SK-N-SH treated with all-trans-retinoic acid at 6 μM for 48 hours (cell line): ENCODE results near the gene KCNH2.

ENCODE experiments used
- BACH2 ChIP-seq: fragments of 250-450 bp; sonication (Bioruptor Pico); IDR thresholded peaks from 2 replicates; pipeline ENCODE4 v1.9.0; 2021; ENCODE audit warnings: mild to moderate bottlenecking, borderline replicate concordance
- CSDC2 ChIP-seq: fragments of 250-450 bp; sonication (Bioruptor Pico); IDR thresholded peaks from 2 replicates; pipeline ENCODE4 v1.5.0; 2020; ENCODE audit warnings: mild to moderate bottlenecking, moderate library complexity
- CSRNP3 ChIP-seq: fragments of 250-450 bp; sonication (Bioruptor Pico); IDR thresholded peaks from 2 replicates; pipeline ENCODE4 v1.5.1; 2021; ENCODE audit warnings: mild to moderate bottlenecking, moderate library complexity
- GLIS3 ChIP-seq: fragments of 250-450 bp; sonication (Bioruptor Pico); IDR thresholded peaks from 2 replicates; pipeline ENCODE4 v1.5.0; 2020; ENCODE audit warnings: mild to moderate bottlenecking, moderate library complexity
- ISL1 ChIP-seq: fragments of 250-450 bp; sonication (Bioruptor Pico); IDR thresholded peaks from 2 replicates; pipeline ENCODE4 v2.1.2; 2022; ENCODE audit warnings: mild to moderate bottlenecking, moderate library complexity
- OSR1 ChIP-seq: fragments of 250-450 bp; sonication (Bioruptor Pico); IDR thresholded peaks from 2 replicates; pipeline ENCODE4 v1.8.0; 2022; ENCODE audit warnings: moderate library complexity, mild to moderate bottlenecking, inconsistent platforms
- PATZ1 ChIP-seq: fragments of 250-450 bp; sonication (Bioruptor Pico); IDR thresholded peaks from 2 replicates; pipeline ENCODE4 v1.8.0; 2020; ENCODE audit warnings: mild to moderate bottlenecking, moderate library complexity, borderline replicate concordance
- POU6F1 ChIP-seq: fragments of 250-450 bp; sonication (Bioruptor Pico); IDR thresholded peaks from 2 replicates; pipeline ENCODE4 v1.8.0; 2021; ENCODE audit warnings: low read depth, mild to moderate bottlenecking, moderate library complexity, borderline replicate concordance
- PPARA ChIP-seq: fragments of 250-450 bp; sonication (Bioruptor Pico); IDR thresholded peaks from 2 replicates; pipeline ENCODE4 v1.5.0; 2020; ENCODE audit warnings: mild to moderate bottlenecking, borderline replicate concordance
- RARB ChIP-seq: fragments of 250-450 bp; sonication (Bioruptor Pico); IDR thresholded peaks from 2 replicates; pipeline ENCODE4 v1.8.0; 2021; ENCODE audit warnings: mild to moderate bottlenecking, moderate library complexity
- TCF4 ChIP-seq: fragments of 250-450 bp; sonication (Bioruptor Pico); IDR thresholded peaks from 2 replicates; pipeline ENCODE4 v1.8.0; 2021; ENCODE audit warnings: mild to moderate bottlenecking, moderate library complexity, borderline replicate concordance
- ZFP30 ChIP-seq: fragments of 450-650 bp; formaldehyde crosslinking; IDR thresholded peaks from 2 replicates; pipeline ENCODE4 v1.5.0; 2022; ENCODE audit warnings: mild to moderate bottlenecking, moderate library complexity

DNA sequence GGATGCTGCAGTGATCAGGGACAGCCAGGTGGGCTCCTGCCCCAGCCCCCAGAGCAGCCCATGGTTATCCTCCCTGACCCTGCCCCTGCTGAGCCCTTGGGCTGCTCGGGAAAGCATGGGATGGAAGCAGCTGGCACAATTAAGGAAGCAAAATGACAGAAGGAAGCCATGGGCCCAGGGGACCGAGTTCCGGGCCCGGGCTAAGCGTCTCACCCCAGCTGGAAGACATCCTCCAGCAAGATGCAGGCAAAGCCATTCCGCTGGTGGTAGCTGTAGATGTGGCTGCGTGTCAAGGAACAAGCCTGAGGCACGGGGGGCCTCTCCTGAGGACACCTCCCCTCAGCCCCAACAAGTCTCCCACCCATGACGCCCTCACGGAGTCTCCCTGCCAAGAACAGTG is 45.1 kb upstream of the KCNH2 start:
- TF ChIP-seq OSR1 (CRISPR knock-in tag) (no peak), CSDC2 (no peak), BACH2 (CRISPR knock-in tag) (no peak), POU6F1 (CRISPR knock-in tag) (no peak), TCF4 (no peak), RARB (CRISPR knock-in tag) (no peak), ISL1 (no peak), PPARA (CRISPR knock-in tag) (no peak), CSRNP3 (CRISPR knock-in tag) (no peak), PATZ1 (no peak), GLIS3 (no peak), ZFP30 (CRISPR knock-in tag) (no peak)
